ENCODE data around the gene PYDC1. TPM values are rescaled to one million over a fixed set of nuclear protein-coding genes. Genes with fewer than 3 reads are reported as not detected.
"Not testable (repeated sequence)": the region's sequence is repeated elsewhere in the genome, so short reads cannot be mapped to it uniquely, and the experiment has no call there.

PYDC1 gene
- total and polyA plus RNA-seq, 2 donors (not counting 1 experiment from before 2014, with no cell fraction given) = not detected

- H3K27me3 ChIP-seq (ENCODE audit: control insufficient read depth, insufficient read depth, low read length) = no peaks in the 10 kb centered on the region
- H3K79me2 ChIP-seq (ENCODE audit: control insufficient read depth, insufficient read depth, low read length) = no peaks in the 10 kb centered on the region
- no peak overlapping the region for H3K4me2 ChIP-seq (ENCODE audit: extremely low read depth, insufficient read depth, low read length)
- no peaks in the 10 kb centered on the region for H4K20me1 ChIP-seq (ENCODE audit: control insufficient read depth, extremely low read depth, insufficient read depth, low read length)
- TF ChIP-seq EZH2 (IDR thresholded peaks at IDR 0.05; ENCODE audit: low read length, missing control alignments) = no peak
- no peak for TF ChIP-seq CTCF (conservative IDR thresholded peaks at IDR 0.05 in 1 of 2, IDR thresholded peaks at IDR 0.05 in 1 of 2; ENCODE audit: low read depth in 1 of 2, low read length in 2 of 2)
- DNase-seq (ENCODE audit: low read depth in 2 of 2) = no peak
- H3K9ac ChIP-seq (ENCODE audit: insufficient read depth, low read length) = no peak overlapping the region
- no peaks in the 10 kb centered on the region for H3K36me3 ChIP-seq (ENCODE audit: control insufficient read depth, insufficient read depth, low read length)
- no peak overlapping the region for H3K27ac ChIP-seq (ENCODE audit: insufficient read depth, low read length)
- H3K4me3 ChIP-seq (replicated peaks in 1 of 4; ENCODE audit: control extremely low read depth in 1 of 4, insufficient read depth in 1 of 4, low read depth in 3 of 4, low read length in 4 of 4) = no peak overlapping the region
- no peak overlapping the region for H2AFZ ChIP-seq (ENCODE audit: low read length)
- H3K4me1 ChIP-seq (ENCODE audit: control insufficient read depth, extremely low read depth, insufficient read depth, low read length) = no peaks in the 10 kb centered on the region
- no peaks in the 10 kb centered on the region for H3K9me3 ChIP-seq (ENCODE audit: control insufficient read depth, insufficient read depth, low read depth, low read length)
Measured at GRCh38 chr16:31248344-31248743, 31.4 kb upstream of the PYDC1 start.

- no peak for DNase-seq (ENCODE audit: low read depth in 2 of 2)
- Histone ChIP-seq H3K27ac (ENCODE audit: insufficient read depth, low read length) (no peak overlapping the region), H3K27me3 (ENCODE audit: control insufficient read depth, insufficient read depth, low read length) (no peaks in the 10 kb centered on the region), H3K36me3 (ENCODE audit: control insufficient read depth, insufficient read depth, low read length) (no peaks in the 10 kb centered on the region), H3K9me3 (ENCODE audit: control insufficient read depth, insufficient read depth, low read depth, low read length) (no peaks in the 10 kb centered on the region), H4K20me1 (ENCODE audit: control insufficient read depth, extremely low read depth, insufficient read depth, low read length) (no peaks in the 10 kb centered on the region), H2AFZ (ENCODE audit: low read length) (no peak overlapping the region), H3K9ac (ENCODE audit: insufficient read depth, low read length) (no peak overlapping the region), H3K4me3 (replicated peaks in 1 of 4; ENCODE audit: control extremely low read depth in 1 of 4, insufficient read depth in 1 of 4, low read depth in 3 of 4, low read length in 4 of 4) (no peak overlapping the region), H3K4me1 (ENCODE audit: control insufficient read depth, extremely low read depth, insufficient read depth, low read length) (no peaks in the 10 kb centered on the region), H3K4me2 (ENCODE audit: extremely low read depth, insufficient read depth, low read length) (no peak overlapping the region), H3K79me2 (ENCODE audit: control insufficient read depth, insufficient read depth, low read length) (no peaks in the 10 kb centered on the region)
- TF ChIP-seq CTCF (conservative IDR thresholded peaks at IDR 0.05 in 1 of 2, IDR thresholded peaks at IDR 0.05 in 1 of 2; ENCODE audit: low read depth in 1 of 2, low read length in 2 of 2) (no peak), EZH2 (IDR thresholded peaks at IDR 0.05; ENCODE audit: low read length, missing control alignments) (no peak)
Measured at GRCh38 chr16:31246296-31246695, 29.4 kb upstream of the PYDC1 start.

GRCh38 chr16:31245598-31245997 is 28.7 kb upstream of the PYDC1 start:
- H3K9me3 ChIP-seq (ENCODE audit: control insufficient read depth, insufficient read depth, low read depth, low read length); H3K4me3 ChIP-seq (replicated peaks in 1 of 4; ENCODE audit: control extremely low read depth in 1 of 4, insufficient read depth in 1 of 4, low read depth in 3 of 4, low read length in 4 of 4); H2AFZ ChIP-seq (ENCODE audit: low read length); H3K4me1 ChIP-seq (ENCODE audit: control insufficient read depth, extremely low read depth, insufficient read depth, low read length); DNase-seq (ENCODE audit: low read depth in 2 of 2); H3K9ac ChIP-seq (ENCODE audit: insufficient read depth, low read length); H3K27ac ChIP-seq (ENCODE audit: insufficient read depth, low read length); H4K20me1 ChIP-seq (ENCODE audit: control insufficient read depth, extremely low read depth, insufficient read depth, low read length); H3K27me3 ChIP-seq (ENCODE audit: control insufficient read depth, insufficient read depth, low read length); H3K79me2 ChIP-seq (ENCODE audit: control insufficient read depth, insufficient read depth, low read length); H3K36me3 ChIP-seq (ENCODE audit: control insufficient read depth, insufficient read depth, low read length); H3K4me2 ChIP-seq (ENCODE audit: extremely low read depth, insufficient read depth, low read length): not testable (repeated sequence)
